Muscle layer of duodenum (tissue), 2 donors: ENCODE data around the gene GNA12.
"Not testable (repeated sequence)": the region's sequence is repeated elsewhere in the genome, so short reads cannot be mapped to it uniquely, and the experiment has no call there.

Experiments used
- H3K27ac ChIP-seq: one replicate; pipeline ENCODE4 v1.7.0; 2013; ENCODE audit warnings: mild to moderate bottlenecking, low read length
- H3K27me3 ChIP-seq: one replicate; pipeline ENCODE4 v1.7.0; 2013; ENCODE audit warnings: low read depth, mild to moderate bottlenecking, control low read depth, low read length
- H3K36me3 ChIP-seq, 2 donors: one replicate each; pipeline ENCODE4 v1.7.0; 2013; ENCODE audit warnings: low read length in 2 of 2, control low read depth in 1 of 2, mild to moderate bottlenecking in 1 of 2; ENCODE audit not compliant: insufficient read depth in 2 of 2, control insufficient read depth in 1 of 2
- H3K4me1 ChIP-seq, 2 donors: one replicate each; pipeline ENCODE4 v1.7.0; 2013; ENCODE audit warnings: low read length in 2 of 2, mild to moderate bottlenecking in 2 of 2, control low read depth in 1 of 2, moderate library complexity in 1 of 2; ENCODE audit not compliant: insufficient read depth in 2 of 2, control insufficient read depth in 1 of 2
- H3K4me3 ChIP-seq, 2 donors: one replicate each; pipeline ENCODE4 v1.7.0; 2013; ENCODE audit warnings: low read length in 2 of 2, low read depth in 1 of 2, mild to moderate bottlenecking in 1 of 2
- H3K9me3 ChIP-seq, 2 donors: one replicate each; pipeline ENCODE4 v1.7.0; 2013; ENCODE audit warnings: low read length in 2 of 2, control low read depth in 1 of 2, mild to moderate bottlenecking in 1 of 2; ENCODE audit not compliant: control insufficient read depth in 1 of 2
- donor health status: healthy.

GNA12 gene

GRCh38 chr7:2687881-2688318, 156.2 kb downstream of the GNA12 start, which contains the start of gene AMZ1:
Gene AMZ1 (plus strand): TSS chr7:2688202. CDS start chr7:2700452, 12,250 bp downstream.
- H3K36me3 ChIP-seq: no peaks in the 10 kb centered on the region
- H3K27ac ChIP-seq: no peak within 1 kb of the TSS
- H3K4me1 ChIP-seq: peaks cover 0 to 21% of the 10 kb centered on the region in 2 donors
- H3K4me3 ChIP-seq: peak within 1 kb of the TSS in 1 of 2 donors; percentile 49
- H3K27me3 ChIP-seq: peaks cover 29% of the 10 kb centered on the region
- no peaks in the 10 kb centered on the region for H3K9me3 ChIP-seq

DNA sequence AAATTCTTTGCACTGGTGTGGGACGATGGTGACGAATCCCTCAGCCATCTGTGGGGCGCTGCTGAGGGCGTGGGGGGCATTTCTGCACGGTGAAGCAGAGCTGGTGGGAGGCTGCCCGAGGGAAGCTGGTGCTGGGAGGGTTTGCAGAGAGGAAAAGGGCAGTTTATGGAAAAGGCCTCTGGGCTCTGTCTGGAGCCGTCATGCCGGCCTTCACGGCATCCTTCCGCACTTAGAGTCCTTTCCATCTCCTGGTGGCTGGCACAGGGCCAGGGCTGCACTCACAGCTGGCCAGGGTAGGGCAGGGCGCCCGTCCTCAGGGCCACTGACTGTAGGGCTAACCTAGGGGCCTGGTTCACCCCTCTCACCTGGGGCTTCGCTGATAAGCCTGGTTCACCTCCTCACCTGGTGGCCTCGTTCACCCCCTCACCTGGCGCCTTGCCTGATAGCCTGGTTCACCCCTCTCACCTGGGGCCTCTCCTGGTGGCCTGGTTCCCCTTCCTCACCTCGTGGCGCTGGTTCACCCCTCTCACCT, 156.7 kb downstream of the GNA12 start:
- Histone ChIP-seq H3K27ac (no peak overlapping the region), H3K27me3 (peaks cover 29% of the 10 kb centered on the region), H3K4me1 (peaks cover 0 to 21% of the 10 kb centered on the region in 2 donors), H3K9me3 (no peaks in the 10 kb centered on the region), H3K4me3 (peak overlapping the region in 1 of 2 donors; percentile 49), H3K36me3 (no peaks in the 10 kb centered on the region)

DNA sequence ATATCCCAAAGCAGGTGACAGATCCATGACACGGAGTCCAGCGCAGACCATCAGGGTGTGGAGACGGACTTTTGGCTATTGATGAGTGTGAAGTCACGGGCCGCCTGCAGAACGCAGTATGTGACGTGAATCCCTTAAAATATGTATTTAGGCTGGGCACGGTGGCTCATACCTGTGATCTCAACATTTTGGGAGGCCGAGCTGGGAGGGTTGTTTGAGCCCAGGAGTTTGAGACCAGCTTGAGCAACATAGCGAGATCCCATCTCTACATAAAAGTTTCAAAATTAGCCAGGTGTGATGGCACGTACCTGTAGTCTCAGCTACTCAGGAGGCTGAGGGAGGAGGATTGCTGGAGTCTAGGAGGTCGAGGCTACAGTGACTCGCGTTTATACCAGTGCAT, 158.0 kb downstream of the GNA12 start:
- Histone ChIP-seq H3K9me3 (no peaks in the 10 kb centered on the region), H3K4me1 (peaks cover 0 to 21% of the 10 kb centered on the region in 2 donors), H3K27me3 (peaks cover 29% of the 10 kb centered on the region), H3K36me3 (no peaks in the 10 kb centered on the region), H3K27ac (no peak overlapping the region), H3K4me3 (no peak overlapping the region)

- Histone ChIP-seq H3K27me3 (peaks cover 29% of the 10 kb centered on the region), H3K9me3 (no peaks in the 10 kb centered on the region), H3K27ac (no peak overlapping the region)
Observed at GRCh38 chr7:2684501-2684900, 159.6 kb downstream of the GNA12 start.

GRCh38 chr7:2681929-2682799, 161.9 kb downstream of the GNA12 start:
- peaks cover 0 to 7% of the 10 kb centered on the region in 2 donors for H3K4me1 ChIP-seq
- H3K36me3 ChIP-seq: no peaks in the 10 kb centered on the region
- no peaks in the 10 kb centered on the region for H3K9me3 ChIP-seq
- no peak overlapping the region for H3K27ac ChIP-seq
- H3K4me3 ChIP-seq: no peak overlapping the region
- peaks cover 9% of the 10 kb centered on the region for H3K27me3 ChIP-seq

More at GRCh38 chr7:2684501-2684900, 159.6 kb downstream of the GNA12 start:
- Histone ChIP-seq H3K4me1 (peaks cover 0 to 27% of the 10 kb centered on the region in 2 donors), H3K4me3 (no peak overlapping the region), H3K36me3 (no peaks in the 10 kb centered on the region)

GRCh38 chr7:2680792-2681490, 163.2 kb downstream of the GNA12 start:
- H3K4me1 ChIP-seq: peaks cover 0 to 7% of the 10 kb centered on the region in 2 donors
- peaks cover under 1% of the 10 kb centered on the region for H3K27me3 ChIP-seq
- no peaks in the 10 kb centered on the region for H3K36me3 ChIP-seq
- no peak overlapping the region for H3K4me3 ChIP-seq
- H3K27ac ChIP-seq: no peak overlapping the region
- H3K9me3 ChIP-seq: no peaks in the 10 kb centered on the region

DNA sequence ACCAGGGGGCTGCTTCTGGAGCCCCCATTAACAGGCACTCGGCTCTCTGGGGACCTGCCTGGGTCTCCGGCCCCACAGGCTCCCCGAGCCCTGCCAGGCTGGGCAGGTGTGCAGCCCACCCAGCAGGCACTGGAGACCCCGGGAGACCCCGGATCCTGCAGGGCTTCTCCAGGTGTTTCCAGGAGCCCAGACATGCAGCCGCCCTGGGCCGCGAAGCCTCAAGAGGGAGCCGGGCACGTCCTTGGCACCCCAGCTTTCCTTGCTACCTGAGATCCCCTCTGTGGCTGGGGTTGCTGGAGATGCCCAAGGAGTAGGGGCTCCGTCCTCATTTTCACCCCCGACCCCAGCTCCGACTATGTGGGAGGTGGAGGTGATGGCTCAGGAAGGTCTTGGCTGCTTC, 163.9 kb downstream of the GNA12 start:
- Histone ChIP-seq H3K36me3 (no peaks in the 10 kb centered on the region), H3K27me3 (no peaks in the 10 kb centered on the region), H3K4me1 (peaks cover 0 to 7% of the 10 kb centered on the region in 2 donors), H3K4me3 (no peak overlapping the region), H3K9me3 (peaks cover 0 to 3% of the 10 kb centered on the region in 2 donors), H3K27ac (no peak overlapping the region)

GRCh38 chr7:2679135-2680127, 164.7 kb downstream of the GNA12 start:
- not testable (repeated sequence) for H3K9me3 ChIP-seq, H3K36me3 ChIP-seq, H3K27me3 ChIP-seq, H3K4me1 ChIP-seq, H3K4me3 ChIP-seq, H3K27ac ChIP-seq

DNA sequence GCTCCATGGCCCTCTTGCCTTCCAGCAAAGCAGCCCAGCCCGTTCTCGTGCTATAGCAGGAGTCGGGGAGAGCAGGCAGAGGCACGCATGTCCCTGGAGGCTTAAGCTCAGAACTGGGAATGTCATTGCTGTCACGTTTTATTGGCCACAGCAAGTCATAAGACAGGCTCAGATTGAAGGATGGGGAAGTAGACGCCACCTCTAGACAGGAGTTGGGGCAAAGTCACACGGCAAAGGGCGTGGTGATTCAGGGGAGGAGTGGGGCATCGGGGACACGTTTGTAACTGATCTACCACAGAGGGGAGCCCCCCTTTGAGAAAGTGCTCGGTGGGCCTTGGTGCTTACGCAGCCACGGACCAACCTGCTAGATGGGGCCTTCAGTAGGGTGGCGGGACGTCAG, 165.7 kb downstream of the GNA12 start:
- H3K27me3 ChIP-seq, H3K4me3 ChIP-seq: not testable (repeated sequence)

More for the DNA sequence above, 165.7 kb downstream of the GNA12 start:
- H3K36me3 ChIP-seq, H3K27ac ChIP-seq, H3K4me1 ChIP-seq, H3K9me3 ChIP-seq: not testable (repeated sequence)
